ENCODE data around the gene TECPR1. TPM values are rescaled to one million over a fixed set of nuclear protein-coding genes. Genes with fewer than 3 reads are reported as not detected.
A peak's percentile ranks its signal among the peaks of the same experiment; 100 is the strongest.

The TECPR1 gene
- total and polyA plus RNA-seq, 2 of the 4 experiments (the other 2 are of a cell fraction) = 11.5 to 14.7 TPM

GRCh38 chr7:98276241-98276761 lies 24.3 kb upstream of the TECPR1 start:
- no peak overlapping the region for H2AFZ ChIP-seq (replicated peaks; ENCODE audit: low read length, poor library complexity)
- H2AK9ac ChIP-seq (replicated peaks; ENCODE audit: low read depth, low read length, poor library complexity) = peak overlapping the region; percentile 66
- H2BK15ac ChIP-seq (ENCODE audit: low read depth, low read length) = no peak overlapping the region
- H3K4me3 ChIP-seq (ENCODE audit: insufficient read depth, low read depth, low read length) = no peak overlapping the region
- H4K8ac ChIP-seq (ENCODE audit: low read depth in 2 of 2, low read length in 2 of 2) = peak overlapping the region in 1 of 2 experiments; percentile 16; a peak in 1 of 4 replicates
- peak overlapping the region; percentile 27; the same call in 1 of the 2 replicates for H3K18ac ChIP-seq (ENCODE audit: low read depth, low read length)
- TF ChIP-seq BHLHE40 (IDR thresholded peaks at IDR 0.05; ENCODE audit: low read depth, low read length) = no peak
- TF ChIP-seq USF2 (IDR thresholded peaks at IDR 0.05; ENCODE audit: low read depth, low read length) = peak; percentile 60; the same call in 1 of the 2 replicates
- no peak overlapping the region for H3K56ac ChIP-seq (ENCODE audit: extremely low read depth, insufficient read depth, low read length)
- no peaks in the 10 kb centered on the region for H3K36me3 ChIP-seq (ENCODE audit: control insufficient read depth, insufficient read depth, low read length)
- peaks cover 8% of the 10 kb centered on the region for H3K4me1 ChIP-seq (ENCODE audit: control insufficient read depth, insufficient read depth, low read length)
- H3K14ac ChIP-seq (replicated peaks; ENCODE audit: low read depth, low read length) = no peak overlapping the region
- no TSS peak for BruUV-seq (replicated peaks)
- no peak overlapping the region for H2BK5ac ChIP-seq (ENCODE audit: low read depth, low read length, poor library complexity, severe bottlenecking)
- peaks cover 0 to 5% of the 10 kb centered on the region in 2 experiments; a peak in 1 of 4 replicates for H3K79me1 ChIP-seq (ENCODE audit: low read depth in 1 of 2, low read length in 2 of 2)
- H3K27me3 ChIP-seq (ENCODE audit: control insufficient read depth, insufficient read depth, low read length) = no peaks in the 10 kb centered on the region
- H4K5ac ChIP-seq (ENCODE audit: low read depth, low read length) = no peak overlapping the region
- POLR2A ChIA-PET (ENCODE audit: unreplicated experiment) = no interaction called here
- H3K23ac ChIP-seq (ENCODE audit: low read depth, low read length) = no peak overlapping the region
- H3K4ac ChIP-seq (ENCODE audit: low read depth, low read length) = no peak overlapping the region; the same call in 1 of the 2 replicates
- H3K27ac ChIP-seq (ENCODE audit: insufficient read depth, low read length) = peak overlapping the region; percentile 53; the same call in 1 of the 2 replicates
- intact Hi-C loops (cut with micrococcal nuclease) = no loop called here
- peak; percentile 67 for DNase-seq
- dilution Hi-C loops (cut with HindIII; ENCODE audit: low sequenced_read_pairs, unreplicated experiment) = no loop called here
- H4K91ac ChIP-seq (ENCODE audit: insufficient read depth, low read depth, low read length) = no peak overlapping the region
- H2BK120ac ChIP-seq (ENCODE audit: low read depth, low read length) = no peak overlapping the region
- ATAC-seq (ENCODE audit: low read depth) = peak; percentile 55
- WGBS, 2 experiments (ENCODE audit: extremely low coverage in 2 of 2, insufficient read length in 1 of 2) = no CpG with 5 or more reads among the region's 5 CpGs
- in situ Hi-C loops (cut with MboI; ENCODE audit: low sequenced_read_pairs) = no loop called here
- no peak overlapping the region for H2BK20ac ChIP-seq (ENCODE audit: low read depth, low read length)
- no peak overlapping the region for H3K9ac ChIP-seq (ENCODE audit: low read depth, low read length)
- no peaks in the 10 kb centered on the region for H3K9me3 ChIP-seq (ENCODE audit: control insufficient read depth, insufficient read depth, low read length)
- no peak overlapping the region; the same call in 1 of the 2 replicates for H3K4me2 ChIP-seq (ENCODE audit: low read depth, low read length)
- CTCF ChIA-PET = no interaction called here
- no peaks in the 10 kb centered on the region; the same call in 1 of the 2 replicates for H3K9me1 ChIP-seq (ENCODE audit: insufficient read depth, low read length)
- H2AK5ac ChIP-seq (ENCODE audit: low read depth, low read length) = no peak overlapping the region
- H4K20me1 ChIP-seq (ENCODE audit: insufficient read depth, low read length) = no peaks in the 10 kb centered on the region

Measured in IMR-90 (cell line).